Measurements from ENCODE around the gene OR13C4. TPM values are rescaled to one million over a fixed set of nuclear protein-coding genes. Genes with fewer than 3 reads are reported as not detected.

Gene OR13C4
- total RNA-seq, 2 experiments from 2014 or later, result not detected

- no peak overlapping the region for H3K4me3 Mint-ChIP-seq
- ChIA-PET POLR2A (no interaction called here), CTCF (no interaction called here)
- no peak for DNase-seq
- H3K4me1 Mint-ChIP-seq (ENCODE audit: low read depth), result no peaks in the 10 kb centered on the region
- H3K27ac Mint-ChIP-seq, result no peak overlapping the region
- intact Hi-C loops (cut with micrococcal nuclease), result no loop called here
- no peaks in the 10 kb centered on the region for H3K36me3 Mint-ChIP-seq
- no peaks in the 10 kb centered on the region for H3K9me3 Mint-ChIP-seq
- H3K27me3 Mint-ChIP-seq, result no peaks in the 10 kb centered on the region
These were observed 20.4 kb downstream of the OR13C4 start for GRCh38 chr9:104506565-104506964.

- no peaks in the 10 kb centered on the region for H3K9me3 Mint-ChIP-seq
- no peak for DNase-seq
- intact Hi-C loops (cut with micrococcal nuclease), result no loop called here
- no peak within 1 kb of the TSS for H3K27ac Mint-ChIP-seq
- POLR2A ChIA-PET, result no interaction called here
- H3K4me1 Mint-ChIP-seq (ENCODE audit: low read depth), result no peaks in the 10 kb centered on the region
- no peak within 1 kb of the TSS for H3K4me3 Mint-ChIP-seq
- CTCF ChIA-PET, result no interaction called here
- no peaks in the 10 kb centered on the region for H3K36me3 Mint-ChIP-seq
- H3K27me3 Mint-ChIP-seq, result no peaks in the 10 kb centered on the region
These were observed 23.0 kb downstream of the OR13C4 start, which contains the start of gene OR13F1 for GRCh38 chr9:104503963-104504362. Gene OR13F1, plus strand, starts transcription at chr9:104504263. Its CDS starts 0 bp downstream, at chr9:104504263.

GRCh38 chr9:104503440-104503839 lies 23.6 kb downstream of the OR13C4 start:
- CTCF ChIA-PET, result no interaction called here
- no peaks in the 10 kb centered on the region for H3K4me1 Mint-ChIP-seq (ENCODE audit: low read depth)
- no peak overlapping the region for H3K4me3 Mint-ChIP-seq
- POLR2A ChIA-PET, result no interaction called here
- no peak for DNase-seq
- no peak overlapping the region for H3K27ac Mint-ChIP-seq
- H3K36me3 Mint-ChIP-seq, result no peaks in the 10 kb centered on the region
- no peaks in the 10 kb centered on the region for H3K27me3 Mint-ChIP-seq
- intact Hi-C loops (cut with micrococcal nuclease), result no loop called here
- H3K9me3 Mint-ChIP-seq, result no peaks in the 10 kb centered on the region

- ChIA-PET CTCF (no interaction called here), POLR2A (no interaction called here)
- no peak for DNase-seq
- no peak overlapping the region for H3K4me3 Mint-ChIP-seq
- intact Hi-C loops (cut with micrococcal nuclease), result no loop called here
- H3K4me1 Mint-ChIP-seq (ENCODE audit: low read depth), result no peaks in the 10 kb centered on the region
- no peaks in the 10 kb centered on the region for H3K27me3 Mint-ChIP-seq
- no peaks in the 10 kb centered on the region for H3K36me3 Mint-ChIP-seq
- H3K27ac Mint-ChIP-seq, result no peak overlapping the region
- H3K9me3 Mint-ChIP-seq, result no peaks in the 10 kb centered on the region
These were observed 32.2 kb downstream of the OR13C4 start for GRCh38 chr9:104494808-104495207.

- CTCF ChIA-PET, result no interaction called here
- Mint-ChIP-seq H3K9me3 (no peaks in the 10 kb centered on the region), H3K27ac (no peak overlapping the region), H3K4me3 (no peak overlapping the region), H3K27me3 (no peaks in the 10 kb centered on the region), H3K4me1 (ENCODE audit: low read depth) (no peaks in the 10 kb centered on the region), H3K36me3 (no peaks in the 10 kb centered on the region)
- intact Hi-C loops (cut with micrococcal nuclease), result no loop called here
- DNase-seq, result no peak
- POLR2A ChIA-PET, result no interaction called here
These were observed 42.0 kb downstream of the OR13C4 start for GRCh38 chr9:104485014-104485413.

- H3K27me3 Mint-ChIP-seq, result no peaks in the 10 kb centered on the region
- no peak for DNase-seq
- H3K9me3 Mint-ChIP-seq, result no peaks in the 10 kb centered on the region
- intact Hi-C loops (cut with micrococcal nuclease), result no loop called here
- ChIA-PET CTCF (interaction anchor here (0.6 kb wide), 1 partner anchor 74 kb away, joined by 3 read pairs; no protein-coding TSS in a partner anchor), POLR2A (no interaction called here)
- no peaks in the 10 kb centered on the region for H3K4me1 Mint-ChIP-seq (ENCODE audit: low read depth)
- H3K36me3 Mint-ChIP-seq, result no peaks in the 10 kb centered on the region
- no peak overlapping the region for H3K27ac Mint-ChIP-seq
- no peak overlapping the region for H3K4me3 Mint-ChIP-seq
These were observed 44.0 kb downstream of the OR13C4 start for GRCh38 chr9:104482921-104483570.

Other genes with a start within 250 kb of the OR13C4 start
- gene OR13F1, start 22.9 kb downstream of the OR13C4 start, total RNA-seq, result not detected
- not detected for gene OR13C3, start 9.6 kb upstream of the OR13C4 start, total RNA-seq
- not detected for gene OR13C8, start 42.0 kb upstream of the OR13C4 start, total RNA-seq
- not detected for gene OR13C5, start 72.2 kb upstream of the OR13C4 start, total RNA-seq
- gene OR13C2, start 78.4 kb upstream of the OR13C4 start, total RNA-seq, result not detected
- gene OR13C9, start 91.0 kb upstream of the OR13C4 start, total RNA-seq, result not detected
- gene OR13D1, start 167.3 kb upstream of the OR13C4 start, total RNA-seq, result not detected
- gene NIPSNAP3A, start 220.5 kb upstream of the OR13C4 start, total RNA-seq, result 10 to 100 TPM; 11.1 to 12.5 TPM
- gene NIPSNAP3B, start 236.9 kb upstream of the OR13C4 start, total RNA-seq, result under 1 TPM; 0.33 to 0.58 TPM